ENCODE results near the gene HBP1. TPM values are rescaled to one million over a fixed set of nuclear protein-coding genes. Genes with fewer than 3 reads are reported as not detected.
"Not testable (repeated sequence)": the region's sequence is repeated elsewhere in the genome, so short reads cannot be mapped to it uniquely, and the experiment has no call there.

Gene HBP1
- total RNA-seq, 1 experiment from 2014 or later: 44.8 TPM

DNA sequence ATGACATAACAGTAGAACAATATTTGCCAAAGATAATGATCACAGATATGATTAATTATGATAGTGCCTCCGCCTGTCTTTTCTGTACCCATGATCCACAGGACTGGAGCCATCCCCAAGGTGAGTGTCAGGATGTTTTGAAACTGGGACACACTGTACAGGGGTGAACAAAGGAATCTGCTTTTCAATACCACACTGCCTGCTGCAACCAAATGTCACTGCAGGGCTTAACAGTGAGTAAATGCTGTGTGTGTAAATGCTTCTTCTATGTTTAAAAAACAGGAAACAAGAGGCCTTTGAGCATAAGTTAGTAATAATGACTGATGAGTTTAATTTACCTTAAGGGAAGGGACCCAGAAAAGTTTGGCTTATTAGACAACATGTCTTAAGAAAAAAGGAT, 65.2 kb downstream of the HBP1 start:
- no peaks in the 10 kb centered on the region for H3K9me3 ChIP-seq (replicated peaks)
- DNase-seq (ENCODE audit: low read depth in 1 of 2, low spot score in 2 of 2): no peak
- H3K27ac ChIP-seq: no peak overlapping the region
- no peak overlapping the region for H3K4me3 ChIP-seq
- H3K27me3 ChIP-seq (replicated peaks): no peaks in the 10 kb centered on the region
- peaks cover 6% of the 10 kb centered on the region for H3K4me1 ChIP-seq (replicated peaks)
- no peaks in the 10 kb centered on the region for H3K36me3 ChIP-seq

DNA sequence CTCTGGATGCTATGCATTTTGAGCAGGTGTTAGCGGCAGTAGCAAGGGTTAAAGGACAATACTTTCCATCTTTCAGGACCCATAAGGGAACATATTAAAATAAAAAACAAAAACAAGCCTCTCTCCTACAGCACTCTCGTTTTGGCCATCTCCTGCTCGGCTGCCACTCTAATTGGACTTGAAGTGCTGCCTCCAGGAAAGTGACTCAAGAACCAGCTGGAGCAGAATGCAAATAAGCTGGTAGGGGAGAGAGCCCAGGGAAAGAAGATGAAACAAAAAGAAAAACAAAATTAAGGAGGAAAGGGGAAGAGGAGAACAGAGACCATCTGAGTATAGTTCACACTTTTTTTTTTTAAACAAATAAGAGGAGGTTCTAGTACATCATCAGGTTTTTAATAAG, 65.6 kb downstream of the HBP1 start:
- Histone ChIP-seq H3K27ac (no peak overlapping the region), H3K4me3 (no peak overlapping the region), H3K36me3 (no peaks in the 10 kb centered on the region), H3K27me3 (replicated peaks) (no peaks in the 10 kb centered on the region), H3K4me1 (replicated peaks) (peaks cover 6% of the 10 kb centered on the region), H3K9me3 (replicated peaks) (no peaks in the 10 kb centered on the region)
- DNase-seq (ENCODE audit: low read depth in 1 of 2, low spot score in 2 of 2): no peak

DNA sequence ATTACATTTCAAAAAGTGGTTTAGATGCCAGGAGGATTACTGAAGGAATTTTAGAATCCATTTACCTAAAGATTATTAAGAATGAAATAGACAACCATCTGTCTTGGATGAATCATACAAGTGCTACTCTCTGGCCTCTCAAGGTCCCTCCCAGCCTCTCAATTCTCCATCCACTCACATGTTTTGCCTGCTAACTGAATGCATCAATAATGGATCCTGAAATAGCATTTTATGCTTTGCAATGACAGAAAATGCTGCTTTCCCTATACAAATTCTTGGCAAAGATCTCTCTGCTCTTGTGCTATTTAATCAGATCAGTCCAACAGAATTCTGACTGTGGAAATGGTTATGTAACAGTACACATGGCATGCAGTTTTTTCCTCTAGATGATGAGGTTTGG, 68.1 kb downstream of the HBP1 start:
- no peaks in the 10 kb centered on the region for H3K9me3 ChIP-seq (replicated peaks)
- H3K27me3 ChIP-seq (replicated peaks): no peaks in the 10 kb centered on the region
- H3K27ac ChIP-seq: no peak overlapping the region
- no peaks in the 10 kb centered on the region for H3K36me3 ChIP-seq
- H3K4me1 ChIP-seq (replicated peaks): peaks cover 6% of the 10 kb centered on the region
- no peak overlapping the region for H3K4me3 ChIP-seq
- DNase-seq (ENCODE audit: low read depth in 1 of 2, low spot score in 2 of 2): no peak

DNA sequence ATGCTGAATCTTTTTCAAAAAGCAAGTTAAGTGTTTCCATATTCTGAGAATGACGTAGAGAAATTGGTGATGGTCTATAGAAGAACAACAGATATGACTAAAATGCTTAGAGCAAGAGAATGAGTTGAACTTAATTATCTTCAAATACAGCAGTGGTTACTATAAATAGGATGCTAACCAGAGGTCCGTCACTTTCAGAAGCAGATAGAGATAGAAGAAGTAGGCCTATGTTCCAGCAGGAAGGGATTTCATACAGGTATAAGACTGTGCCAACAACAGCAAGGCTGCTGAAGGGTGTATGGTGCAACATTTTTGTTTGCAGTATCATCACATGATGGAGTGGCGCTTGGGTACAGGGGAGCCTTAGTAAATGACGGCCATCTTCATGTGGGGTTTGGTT, 68.6 kb downstream of the HBP1 start:
- Histone ChIP-seq H3K4me3 (no peak overlapping the region), H3K9me3 (replicated peaks) (no peaks in the 10 kb centered on the region), H3K36me3 (no peaks in the 10 kb centered on the region), H3K27me3 (replicated peaks) (no peaks in the 10 kb centered on the region), H3K27ac (no peak overlapping the region), H3K4me1 (replicated peaks) (peaks cover 6% of the 10 kb centered on the region)
- no peak for DNase-seq (ENCODE audit: low read depth in 1 of 2, low spot score in 2 of 2)

DNA sequence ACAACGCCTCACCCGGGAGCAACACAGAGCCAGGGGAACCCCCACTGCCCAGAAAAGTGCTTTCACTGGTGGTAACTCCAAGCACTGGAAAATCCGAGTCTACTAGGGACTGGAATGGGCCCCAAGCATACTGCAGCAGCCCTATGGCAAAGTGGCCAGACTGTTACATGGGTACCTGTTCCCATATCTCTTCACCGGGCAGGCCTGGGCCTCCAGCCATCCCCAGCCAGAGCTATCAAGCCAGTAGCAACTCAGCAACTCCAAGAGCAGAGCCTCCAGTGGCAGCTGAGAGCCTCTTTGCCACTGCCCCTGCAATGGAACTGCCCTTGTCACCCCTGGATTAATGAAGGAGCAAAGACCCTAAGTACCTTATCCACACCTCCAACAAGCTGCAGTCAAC, 73.5 kb downstream of the HBP1 start:
- H3K4me3 ChIP-seq: no peak overlapping the region
- no peaks in the 10 kb centered on the region for H3K27me3 ChIP-seq (replicated peaks)
- no peak for DNase-seq (ENCODE audit: low read depth in 1 of 2, low spot score in 2 of 2)
- H3K36me3 ChIP-seq: no peaks in the 10 kb centered on the region
- H3K27ac ChIP-seq: no peak overlapping the region
- H3K9me3 ChIP-seq (replicated peaks): no peaks in the 10 kb centered on the region
- no peaks in the 10 kb centered on the region for H3K4me1 ChIP-seq (replicated peaks)

DNA sequence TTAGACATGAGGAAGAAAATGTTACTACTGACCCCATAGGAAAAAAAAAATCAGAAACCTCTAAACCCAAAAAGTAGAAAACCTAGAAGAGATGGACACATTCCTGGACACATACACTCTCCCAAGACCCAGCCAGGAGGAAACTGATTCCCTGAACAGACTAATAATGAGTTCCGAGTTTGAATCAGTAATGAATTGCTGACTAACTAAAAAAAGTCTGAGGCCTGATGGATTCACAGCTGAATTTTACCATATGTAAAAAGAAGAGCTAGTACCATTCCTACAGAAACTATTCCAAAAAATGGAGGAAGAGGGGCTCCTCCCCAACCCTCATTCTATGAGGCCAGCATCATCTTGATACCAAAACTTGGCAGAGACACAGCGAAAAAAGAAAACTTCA, 75.8 kb downstream of the HBP1 start:
- no peaks in the 10 kb centered on the region for H3K27me3 ChIP-seq (replicated peaks)
- no peaks in the 10 kb centered on the region for H3K36me3 ChIP-seq
- H3K4me1 ChIP-seq (replicated peaks): no peaks in the 10 kb centered on the region
- no peak overlapping the region for H3K4me3 ChIP-seq
- no peaks in the 10 kb centered on the region for H3K9me3 ChIP-seq (replicated peaks)
- no peak for DNase-seq (ENCODE audit: low read depth in 1 of 2, low spot score in 2 of 2)
- H3K27ac ChIP-seq: no peak overlapping the region

DNA sequence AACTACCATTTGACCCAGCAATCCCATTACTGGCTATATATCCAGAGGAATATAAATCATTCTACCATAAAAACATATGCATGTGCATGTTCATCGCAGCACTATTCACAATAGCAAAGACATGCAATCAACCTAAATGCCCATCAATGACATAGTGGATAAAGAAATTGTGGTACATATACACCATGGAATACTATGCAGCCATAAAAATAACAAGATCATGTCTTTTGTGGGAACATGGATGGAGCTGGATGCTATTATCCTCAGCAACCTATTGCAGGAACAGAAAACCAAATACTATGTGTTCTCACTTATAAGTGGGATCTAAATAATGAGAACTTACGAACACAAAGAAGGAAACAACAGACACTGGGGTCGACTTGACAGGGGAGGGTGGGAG, 78.0 kb downstream of the HBP1 start:
- DNase-seq (ENCODE audit: low read depth in 1 of 2, low spot score in 2 of 2): not testable (repeated sequence)

DNA sequence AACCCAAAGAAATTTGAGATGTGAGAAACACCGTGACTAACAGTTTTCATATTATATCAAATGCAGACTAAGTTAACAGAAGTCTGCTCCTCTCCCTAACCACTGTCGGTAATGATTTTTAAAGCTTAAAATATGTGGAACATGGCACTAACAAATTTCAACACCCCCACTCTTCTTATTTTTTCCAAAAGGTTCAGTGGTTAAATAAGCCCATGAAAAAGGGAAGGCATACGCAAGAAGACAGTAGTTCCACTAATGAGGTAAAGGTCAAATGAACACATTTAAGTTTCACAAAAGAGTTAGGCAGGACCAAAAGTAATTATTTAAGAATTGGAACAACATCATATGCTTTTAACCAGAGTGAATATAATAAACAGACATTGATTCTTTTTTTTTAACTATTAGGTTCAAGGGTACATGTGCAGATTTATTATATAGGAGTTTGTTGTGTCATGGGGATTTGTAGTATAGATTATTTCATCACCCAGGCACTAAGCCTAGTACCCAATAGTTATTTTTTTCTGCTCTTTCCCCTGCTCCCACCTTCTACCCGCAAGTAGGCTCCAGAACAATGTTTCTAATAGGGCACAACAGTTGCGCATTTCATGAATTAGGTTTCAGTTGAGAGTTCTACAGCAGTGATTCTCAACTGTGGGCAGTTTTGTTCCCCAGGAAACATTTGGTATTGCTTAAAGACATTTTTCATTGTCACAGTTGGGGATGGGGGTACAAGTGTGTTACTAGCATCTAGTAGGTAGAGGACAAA, 79.9 kb downstream of the HBP1 start:
- no peaks in the 10 kb centered on the region for H3K36me3 ChIP-seq
- H3K27me3 ChIP-seq (replicated peaks): no peaks in the 10 kb centered on the region
- H3K9me3 ChIP-seq (replicated peaks): no peaks in the 10 kb centered on the region
- H3K4me1 ChIP-seq (replicated peaks): no peaks in the 10 kb centered on the region
- no peak overlapping the region for H3K4me3 ChIP-seq
- no peak overlapping the region for H3K27ac ChIP-seq
- no peak for DNase-seq (ENCODE audit: low read depth in 1 of 2, low spot score in 2 of 2)

More for the DNA sequence above, 78.0 kb downstream of the HBP1 start:
- not testable (repeated sequence) for H3K4me1 ChIP-seq (replicated peaks); H3K9me3 ChIP-seq (replicated peaks); H3K36me3 ChIP-seq; H3K4me3 ChIP-seq; H3K27ac ChIP-seq; H3K27me3 ChIP-seq (replicated peaks)

DNA sequence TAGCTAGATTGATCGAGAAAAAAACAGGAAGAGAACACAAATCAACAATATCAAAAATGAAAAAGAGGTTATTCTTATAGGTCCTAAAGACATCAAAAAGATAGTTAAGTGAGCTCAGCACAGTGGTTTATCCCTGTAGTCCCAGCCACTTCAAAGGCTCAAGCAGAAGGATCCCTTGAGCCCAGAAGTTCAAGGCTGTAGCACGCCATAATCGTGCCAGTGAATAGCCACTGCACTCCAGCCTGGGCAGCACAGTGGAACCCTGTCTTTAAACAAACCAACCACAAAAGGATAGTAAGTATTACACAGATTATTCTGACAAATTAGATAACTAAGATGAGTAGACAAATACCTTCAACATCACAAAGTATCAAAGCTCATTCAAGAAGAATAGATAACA, 83.2 kb downstream of the HBP1 start:
- H3K27ac ChIP-seq: no peak overlapping the region
- DNase-seq (ENCODE audit: low read depth in 1 of 2, low spot score in 2 of 2): no peak
- no peaks in the 10 kb centered on the region for H3K36me3 ChIP-seq

More for the DNA sequence above, 83.2 kb downstream of the HBP1 start:
- no peak overlapping the region for H3K4me3 ChIP-seq
- H3K4me1 ChIP-seq (replicated peaks): no peaks in the 10 kb centered on the region
- no peaks in the 10 kb centered on the region for H3K9me3 ChIP-seq (replicated peaks)
- H3K27me3 ChIP-seq (replicated peaks): no peaks in the 10 kb centered on the region

Other genes with a start within 250 kb of the HBP1 start
- gene PRKAR2B, start 124.3 kb upstream of the HBP1 start, total RNA-seq (2014; rRNA removed; shearing (Covaris generic)): 6.2 and 15.4 TPM in 2 replicates